ENCODE results near the gene FALEC.

Gene FALEC

GRCh38 chr1:150515328-150516049 lies at the start of gene FALEC:
Gene FALEC, plus strand, starts transcription at chr1:150515752.
- peak; percentile 85 for DNase-seq (ENCODE audit: low read depth)

DNA sequence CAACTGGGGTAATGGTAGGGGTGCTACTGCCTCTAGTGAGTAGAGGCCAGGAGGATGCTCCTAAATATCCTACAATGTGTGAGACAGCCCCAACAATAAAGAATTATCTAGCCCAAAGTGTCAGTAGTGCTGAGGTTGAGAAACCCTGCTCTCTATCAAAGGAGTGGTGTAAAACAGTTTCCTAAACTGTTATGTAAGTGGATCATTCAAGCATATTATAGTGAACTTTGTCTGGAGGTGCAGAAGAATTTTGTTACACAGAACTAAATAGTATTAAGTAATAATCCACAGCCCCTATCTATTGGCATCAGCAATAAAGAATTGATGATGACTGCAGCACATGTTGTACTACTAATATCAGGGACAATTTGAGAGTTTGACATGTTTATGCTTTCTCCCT lies 48.6 kb upstream of the FALEC start:
- no peak for DNase-seq (ENCODE audit: low read depth)

DNA sequence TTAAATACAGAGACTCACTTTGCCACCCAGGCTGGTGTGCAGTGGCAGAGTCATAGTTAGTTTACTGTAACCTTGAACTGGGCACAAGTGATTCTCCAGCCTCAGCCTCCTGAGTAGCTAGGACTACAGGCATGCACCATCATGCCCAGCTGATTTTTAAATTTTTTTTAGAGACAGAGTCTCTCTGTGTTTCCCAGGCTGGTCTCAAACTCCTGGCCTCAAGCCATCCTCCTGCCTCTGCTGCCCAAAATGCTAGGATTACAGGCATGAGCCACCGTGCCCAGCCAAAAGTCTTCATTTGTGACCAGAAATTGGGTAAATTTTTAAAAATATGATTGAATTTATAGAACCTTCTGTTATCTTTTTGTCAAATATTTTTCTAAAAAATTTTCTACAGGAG lies 46.3 kb upstream of the FALEC start:
- no peak for DNase-seq (ENCODE audit: low read depth)

GRCh38 chr1:150472601-150473200 lies 42.9 kb upstream of the FALEC start:
- no peak for DNase-seq (ENCODE audit: low read depth)

GRCh38 chr1:150473659-150474058 lies 41.9 kb upstream of the FALEC start:
- no peak for DNase-seq (ENCODE audit: low read depth)

DNA sequence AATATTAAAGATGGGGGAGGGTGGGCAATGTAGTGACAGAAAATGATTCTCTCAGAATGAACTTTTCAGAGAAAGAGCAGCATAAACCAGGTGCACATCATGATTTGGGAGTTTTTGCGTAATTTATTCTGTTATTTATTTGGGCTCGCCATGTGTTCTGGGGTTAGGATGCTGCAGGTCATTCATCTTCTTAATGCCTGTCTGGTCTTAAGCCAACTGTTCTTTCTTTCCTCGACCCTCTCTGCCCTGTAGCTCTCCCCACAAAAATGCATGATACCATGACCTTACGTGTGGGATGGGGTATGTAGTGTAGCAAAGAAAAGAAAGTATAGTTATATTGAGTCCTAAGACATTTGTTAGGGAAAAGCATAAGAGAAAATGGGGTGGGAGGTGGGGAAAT lies 40.7 kb upstream of the FALEC start:
- no peak for DNase-seq (ENCODE audit: low read depth)

DNA sequence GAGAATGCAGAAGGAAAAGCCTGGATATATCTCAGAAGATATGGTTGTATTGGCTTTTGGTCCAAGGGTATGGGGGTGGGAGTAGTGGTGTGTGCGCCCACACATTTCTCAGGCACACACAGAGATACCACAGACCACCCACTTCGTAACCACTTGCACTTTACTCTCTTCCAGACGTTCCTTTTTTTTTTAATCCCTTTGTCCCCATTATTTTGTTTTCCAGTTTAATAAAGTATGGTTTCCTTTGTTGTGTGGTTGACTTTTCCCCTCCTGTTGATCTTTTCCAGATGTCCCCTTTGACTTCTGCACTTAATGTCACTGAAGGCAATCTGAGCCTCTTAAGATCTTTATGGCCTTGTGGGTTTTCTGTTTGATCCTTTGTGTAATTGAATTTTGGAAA lies 38.8 kb upstream of the FALEC start:
- DNase-seq (ENCODE audit: low read depth): no peak

DNA sequence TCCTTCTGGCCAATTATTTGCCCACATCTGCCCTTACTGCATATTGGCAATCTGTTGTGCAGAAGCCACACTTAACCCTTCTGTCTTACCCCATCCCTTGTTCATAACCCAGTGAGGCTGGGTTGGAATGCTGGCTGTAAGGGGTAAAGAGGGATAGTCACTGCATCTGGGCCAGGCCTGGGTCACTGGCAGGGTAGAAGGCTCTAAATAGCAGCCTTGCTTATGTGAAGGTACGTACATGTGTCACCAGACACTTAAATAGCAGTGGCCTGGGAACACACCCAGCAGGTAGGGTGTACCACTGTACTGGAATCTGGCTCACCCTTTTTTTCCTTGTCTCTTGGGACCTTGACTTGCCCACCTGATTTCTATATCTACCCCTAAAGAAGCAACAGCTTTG lies 38.2 kb upstream of the FALEC start:
- no peak for DNase-seq (ENCODE audit: low read depth)

- DNase-seq (ENCODE audit: low read depth): no peak
These were observed 37.8 kb upstream of the FALEC start for GRCh38 chr1:150477733-150478132.

- DNase-seq (ENCODE audit: low read depth): no peak
These were observed 36.2 kb upstream of the FALEC start for GRCh38 chr1:150479370-150479769.

- DNase-seq (ENCODE audit: low read depth): no peak
These were observed 35.6 kb upstream of the FALEC start for GRCh38 chr1:150479927-150480352.

DNA sequence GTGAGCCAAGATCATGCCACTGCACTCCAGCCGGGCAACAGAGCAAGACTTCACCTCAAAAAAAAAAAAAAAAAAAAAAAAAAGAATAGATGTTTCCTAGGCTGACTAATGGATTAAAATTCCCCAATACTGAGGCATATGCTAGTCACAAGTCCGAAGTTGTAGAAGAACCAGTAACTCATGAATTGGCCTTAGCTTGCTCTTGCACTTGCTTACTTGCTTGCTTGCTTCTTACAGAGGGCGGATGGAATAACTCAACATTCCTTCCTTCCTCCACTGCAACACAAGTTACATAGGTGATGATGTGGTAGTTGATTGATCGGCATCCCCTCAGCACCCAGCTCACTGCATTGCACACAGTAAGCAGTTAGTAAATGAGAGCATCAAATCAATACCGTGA lies 31.1 kb upstream of the FALEC start:
- DNase-seq (ENCODE audit: low read depth): no peak

DNA sequence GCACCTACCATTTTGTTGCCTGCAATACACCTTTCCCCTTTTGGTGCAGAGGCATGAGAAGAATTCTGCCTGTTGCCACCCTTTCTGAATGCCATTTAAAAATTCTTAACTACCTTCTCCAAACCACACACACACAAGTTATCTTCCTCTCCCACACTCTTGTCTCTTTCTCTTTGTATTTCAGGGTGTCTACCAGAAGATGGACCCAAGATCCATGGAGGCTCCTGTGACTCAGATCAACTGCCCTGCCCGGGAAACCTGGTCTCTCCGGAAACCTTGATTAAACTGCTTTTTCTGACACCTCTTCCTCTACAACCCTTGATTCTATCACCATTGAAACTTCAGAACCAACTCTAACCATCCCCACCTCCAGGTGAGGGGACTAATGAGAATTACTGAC lies 30.7 kb upstream of the FALEC start:
- no peak for DNase-seq (ENCODE audit: low read depth)

DNA sequence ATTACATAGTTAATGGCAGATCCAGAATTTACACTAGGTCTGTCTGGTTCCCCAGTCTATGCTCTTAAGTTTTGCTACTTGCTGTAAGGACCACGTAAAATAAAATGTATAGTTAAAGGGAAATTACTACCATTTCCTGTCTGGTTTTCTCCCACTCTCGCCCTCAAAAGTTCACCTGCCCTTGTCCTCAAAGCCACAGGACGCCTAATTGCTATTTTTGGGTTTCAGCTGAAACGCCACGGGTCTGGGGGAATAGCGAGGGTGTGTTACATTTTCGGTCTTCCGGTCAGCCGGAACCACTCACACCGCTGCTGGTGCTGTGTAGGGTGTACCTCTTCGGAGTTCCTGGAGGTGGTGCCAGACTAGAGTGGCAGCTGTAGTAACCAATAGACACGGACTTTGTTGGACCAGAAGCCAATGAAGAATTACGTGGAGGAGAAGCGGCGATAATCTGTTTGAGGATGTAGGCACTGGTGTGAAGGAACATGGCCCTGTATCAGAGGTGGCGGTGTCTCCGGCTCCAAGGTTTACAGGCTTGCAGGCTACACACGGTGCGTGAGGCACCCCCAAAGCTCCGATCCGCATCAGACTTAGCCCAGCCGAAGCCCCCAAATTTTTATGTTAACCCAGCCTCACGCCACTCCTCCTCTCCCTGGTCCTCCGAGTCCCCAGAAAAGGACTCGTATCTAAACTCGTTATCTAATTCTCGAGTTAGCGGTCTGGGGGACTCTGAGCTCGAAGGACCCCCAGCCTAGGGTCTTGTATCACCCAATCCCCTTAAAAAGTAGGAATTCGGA lies 28.4 kb upstream of the FALEC start, which contains the start of gene TARS2:
Gene TARS2, plus strand, starts transcription at position 454 of the 797 bp plus-strand sequence. Its CDS starts 32 bp downstream, at position 486.
- DNase-seq (ENCODE audit: low read depth): peak; percentile 84

GRCh38 chr1:150487763-150488115 lies 27.8 kb upstream of the FALEC start:
- DNase-seq (ENCODE audit: low read depth): no peak

DNA sequence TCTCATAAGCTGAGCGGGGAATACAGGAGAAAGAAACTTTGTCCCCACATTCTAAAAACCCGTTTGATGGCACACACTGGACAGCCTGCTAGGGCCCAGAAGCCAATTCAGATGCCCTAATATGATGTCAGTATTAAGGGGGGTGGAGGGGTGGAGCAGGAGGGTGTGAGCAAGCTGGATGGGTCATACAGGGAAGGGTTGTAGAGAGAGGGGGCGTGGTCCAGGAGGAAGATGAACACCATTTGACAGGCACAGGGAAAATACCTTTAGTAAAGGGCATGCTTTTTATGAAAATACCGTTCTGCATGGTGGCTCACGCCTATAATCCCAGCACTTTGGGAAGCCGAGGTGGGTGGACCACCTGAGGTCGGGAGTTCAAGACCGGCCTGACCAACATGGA lies 22.4 kb upstream of the FALEC start:
- no peak for DNase-seq (ENCODE audit: low read depth)

DNA sequence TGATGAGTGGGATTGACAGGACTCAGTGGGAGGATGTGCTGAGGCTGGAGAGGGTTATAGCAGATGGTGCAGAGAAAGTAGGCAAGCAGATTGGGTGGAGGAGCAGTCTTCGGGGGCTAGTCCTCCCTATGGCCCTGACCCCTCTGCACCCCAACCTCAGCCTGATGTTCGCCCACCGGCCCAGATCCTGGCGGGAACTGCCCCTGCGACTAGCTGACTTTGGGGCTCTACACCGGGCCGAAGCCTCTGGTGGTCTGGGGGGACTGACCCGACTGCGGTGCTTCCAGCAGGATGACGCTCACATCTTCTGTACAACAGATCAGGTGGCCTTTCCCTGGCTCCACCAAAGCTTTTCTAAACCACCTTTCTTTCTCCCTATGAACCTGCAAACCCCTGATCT lies 17.2 kb upstream of the FALEC start:
- no peak for DNase-seq (ENCODE audit: low read depth)

- no peak for DNase-seq (ENCODE audit: low read depth)
These were observed 10.1 kb upstream of the FALEC start for GRCh38 chr1:150505431-150505830.

- DNase-seq (ENCODE audit: low read depth): no peak
These were observed 7.4 kb upstream of the FALEC start, which contains the start of gene ECM1 for GRCh38 chr1:150507912-150508864. Gene ECM1, plus strand, starts transcription at chr1:150508109. Its CDS starts 101 bp downstream, at chr1:150508210.

GRCh38 chr1:150508982-150509381 lies 6.6 kb upstream of the FALEC start:
- DNase-seq (ENCODE audit: low read depth): no peak

DNA sequence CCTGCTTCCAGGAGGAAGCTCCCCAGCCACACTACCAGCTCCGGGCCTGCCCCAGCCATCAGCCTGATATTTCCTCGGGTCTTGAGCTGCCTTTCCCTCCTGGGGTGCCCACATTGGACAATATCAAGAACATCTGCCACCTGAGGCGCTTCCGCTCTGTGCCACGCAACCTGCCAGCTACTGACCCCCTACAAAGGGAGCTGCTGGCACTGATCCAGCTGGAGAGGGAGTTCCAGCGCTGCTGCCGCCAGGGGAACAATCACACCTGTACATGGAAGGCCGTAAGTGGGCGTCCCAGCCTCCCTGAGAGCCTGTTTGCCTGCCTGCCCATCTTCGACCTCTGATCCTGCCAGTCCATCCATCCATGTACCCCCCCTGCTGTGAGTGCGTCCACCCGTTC lies 4.0 kb upstream of the FALEC start:
- no peak for DNase-seq (ENCODE audit: low read depth)

All from activated T-helper 1 cell treated with Interleukin-2 at 50 U/mL for 16 hours (primary cell).